ENCODE results near the gene PRR5.

The PRR5 gene

DNA sequence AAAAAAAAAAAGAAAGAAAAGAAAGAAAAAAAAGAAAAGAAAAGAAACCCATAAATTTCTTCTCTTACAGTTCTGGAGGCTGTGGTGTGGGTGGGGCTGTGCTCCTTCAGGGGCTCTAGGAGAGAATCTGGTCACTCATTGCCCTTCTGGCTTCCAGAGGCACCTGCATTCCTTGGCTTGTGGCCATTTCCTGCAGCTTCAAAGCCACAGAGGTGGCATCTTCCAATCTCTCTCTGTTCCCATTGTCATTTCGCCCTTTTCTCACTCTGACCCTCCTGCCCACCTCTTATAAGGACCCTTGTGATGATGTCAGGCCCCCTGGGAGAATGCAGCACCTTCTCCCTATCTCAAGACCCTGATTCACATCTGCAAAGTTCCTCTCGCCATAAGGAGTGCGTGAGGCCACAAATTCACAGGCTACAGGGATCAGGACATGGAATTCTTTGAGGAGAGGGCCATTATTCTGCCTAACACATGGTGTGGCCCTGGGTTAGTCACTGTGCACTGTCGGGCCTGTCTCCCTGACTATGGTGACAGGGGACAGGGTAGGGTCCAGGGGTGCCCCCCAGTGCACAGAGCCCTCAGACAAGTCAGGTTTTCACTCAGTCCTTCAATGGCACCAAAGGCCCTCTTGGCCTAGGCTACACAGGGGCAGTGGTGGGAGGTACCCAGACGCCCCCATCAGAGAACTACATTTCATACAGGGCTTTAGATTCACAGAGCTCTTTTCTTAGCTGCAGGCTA is 38.6 kb upstream of the PRR5 start:
- no peak for DNase-seq (ENCODE audit: low spot score)
- TF ChIP-seq, protein P1, sequence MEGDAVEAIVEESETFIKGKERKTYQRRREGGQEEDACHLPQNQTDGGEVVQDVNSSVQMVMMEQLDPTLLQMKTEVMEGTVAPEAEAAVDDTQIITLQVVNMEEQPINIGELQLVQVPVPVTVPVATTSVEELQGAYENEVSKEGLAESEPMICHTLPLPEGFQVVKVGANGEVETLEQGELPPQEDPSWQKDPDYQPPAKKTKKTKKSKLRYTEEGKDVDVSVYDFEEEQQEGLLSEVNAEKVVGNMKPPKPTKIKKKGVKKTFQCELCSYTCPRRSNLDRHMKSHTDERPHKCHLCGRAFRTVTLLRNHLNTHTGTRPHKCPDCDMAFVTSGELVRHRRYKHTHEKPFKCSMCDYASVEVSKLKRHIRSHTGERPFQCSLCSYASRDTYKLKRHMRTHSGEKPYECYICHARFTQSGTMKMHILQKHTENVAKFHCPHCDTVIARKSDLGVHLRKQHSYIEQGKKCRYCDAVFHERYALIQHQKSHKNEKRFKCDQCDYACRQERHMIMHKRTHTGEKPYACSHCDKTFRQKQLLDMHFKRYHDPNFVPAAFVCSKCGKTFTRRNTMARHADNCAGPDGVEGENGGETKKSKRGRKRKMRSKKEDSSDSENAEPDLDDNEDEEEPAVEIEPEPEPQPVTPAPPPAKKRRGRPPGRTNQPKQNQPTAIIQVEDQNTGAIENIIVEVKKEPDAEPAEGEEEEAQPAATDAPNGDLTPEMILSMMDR (IDR thresholded peaks at IDR 0.05; ENCODE audit: extremely low read depth, missing control alignments): no peak

GRCh38 chr22:44664149-44664548 is 37.9 kb upstream of the PRR5 start:
- DNase-seq (ENCODE audit: low spot score): peak; percentile 55
- TF ChIP-seq, protein P1 (IDR thresholded peaks at IDR 0.05; ENCODE audit: extremely low read depth, missing control alignments): no peak

DNA sequence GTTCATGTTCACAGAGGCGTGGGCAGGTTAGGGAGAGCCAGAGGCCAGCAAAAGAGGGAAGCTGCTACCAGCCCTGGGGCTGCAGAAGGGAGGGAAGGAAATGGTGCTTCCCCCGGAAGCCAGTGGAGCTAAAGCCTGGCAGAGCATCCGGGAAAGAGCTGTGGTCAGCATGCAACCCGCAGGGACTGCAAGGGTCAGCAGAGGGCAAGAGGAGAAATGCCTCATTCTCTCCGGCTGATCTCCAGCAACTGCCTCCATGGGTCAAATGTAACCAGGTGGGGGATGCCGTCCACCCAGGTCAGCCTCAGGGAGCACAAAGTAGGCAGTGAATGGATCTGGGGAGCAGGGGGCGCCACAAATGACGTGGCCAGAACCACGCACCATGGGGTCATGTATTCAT is 36.9 kb upstream of the PRR5 start:
- TF ChIP-seq, protein P1 (IDR thresholded peaks at IDR 0.05; ENCODE audit: extremely low read depth, missing control alignments): no peak
- no peak for DNase-seq (ENCODE audit: low spot score)

GRCh38 chr22:44666207-44666585 is 35.8 kb upstream of the PRR5 start:
- TF ChIP-seq, protein P1 (IDR thresholded peaks at IDR 0.05; ENCODE audit: extremely low read depth, missing control alignments): no peak
- DNase-seq (ENCODE audit: low spot score): no peak

DNA sequence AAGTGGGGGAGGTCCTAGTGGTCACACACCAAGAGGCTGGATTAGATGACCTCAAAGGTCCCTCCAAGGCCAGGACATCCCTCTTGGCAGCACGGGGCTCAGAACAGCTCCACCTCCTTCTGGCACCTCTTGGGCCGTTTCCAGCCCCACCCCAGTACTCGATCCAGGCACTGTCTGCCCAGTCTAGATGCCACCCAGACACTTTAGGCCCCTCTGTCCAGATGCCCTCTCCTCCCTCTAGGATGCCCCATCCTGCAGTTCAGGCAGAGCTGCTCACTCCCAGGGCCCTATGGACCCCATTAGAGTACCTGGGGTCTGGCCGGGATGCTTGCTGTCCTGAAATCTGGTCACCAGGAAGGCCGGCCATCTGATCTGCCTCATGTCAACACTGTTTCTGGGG is 34.7 kb upstream of the PRR5 start:
- no peak for DNase-seq (ENCODE audit: low spot score)
- TF ChIP-seq, protein P1 (IDR thresholded peaks at IDR 0.05; ENCODE audit: extremely low read depth, missing control alignments): no peak

DNA sequence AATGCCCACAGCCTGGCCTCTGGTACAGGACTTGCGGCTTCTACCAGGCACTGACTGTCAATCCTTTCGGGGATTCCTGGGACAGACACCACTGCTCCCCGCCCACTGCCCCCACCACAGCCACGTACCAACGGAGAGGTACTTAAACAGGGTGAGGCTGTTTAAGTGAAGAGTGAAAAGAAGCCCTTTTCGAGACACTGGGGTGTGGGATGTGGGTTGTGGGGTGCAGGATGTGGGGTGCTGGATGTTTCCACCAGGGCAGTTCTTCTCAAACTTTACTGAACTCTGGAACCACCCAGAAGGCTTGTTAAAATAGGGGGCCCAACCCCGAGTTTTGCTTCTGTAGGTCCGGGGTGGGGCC is 34.2 kb upstream of the PRR5 start:
- TF ChIP-seq, protein P1 (IDR thresholded peaks at IDR 0.05; ENCODE audit: extremely low read depth, missing control alignments): no peak
- no peak for DNase-seq (ENCODE audit: low spot score)

DNA sequence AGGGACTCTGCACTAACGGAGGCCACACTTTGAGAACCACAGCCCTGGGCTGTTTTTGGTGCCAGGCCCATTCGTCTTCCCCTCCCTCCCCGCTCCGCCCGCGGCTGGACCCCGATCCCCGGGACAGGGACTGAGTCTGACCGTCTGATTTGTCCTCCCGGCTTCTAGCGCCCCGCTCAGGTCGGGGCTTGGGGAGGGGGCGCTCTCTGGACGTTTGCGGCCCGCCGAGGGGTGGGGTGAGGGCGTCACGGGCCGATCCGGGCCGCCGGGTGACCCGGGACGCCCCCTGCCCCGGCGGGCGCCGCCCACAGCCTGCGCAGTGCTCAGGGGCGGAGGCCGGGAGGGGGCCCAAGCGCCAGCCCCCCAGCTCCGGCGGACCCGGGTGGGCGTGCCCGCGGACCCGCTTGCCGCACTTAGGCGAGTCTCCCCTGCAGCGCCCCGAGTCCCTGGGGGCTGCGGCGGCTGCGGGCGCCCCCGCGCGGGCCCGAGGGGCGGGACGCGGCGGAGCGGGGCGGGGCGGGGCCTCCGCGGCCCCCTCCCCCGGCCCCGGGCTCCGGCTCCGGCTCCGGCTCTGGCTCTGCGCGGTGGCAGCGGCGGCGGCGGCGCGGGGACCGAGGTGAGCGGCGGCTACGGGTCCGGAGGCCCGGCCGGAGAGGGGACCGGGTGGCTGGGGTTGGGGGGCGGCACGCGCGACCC is 33.7 kb upstream of the PRR5 start:
- TF ChIP-seq, protein P1 (IDR thresholded peaks at IDR 0.05; ENCODE audit: extremely low read depth, missing control alignments): no peak
- DNase-seq (ENCODE audit: low spot score): peak; percentile 40

All from GM20000 (cell line).